HCT116 (cell line): ENCODE data around the gene SP100.

ENCODE experiments used
- ATF3 ChIP-seq: IDR thresholded peaks from 2 replicates; pipeline ENCODE4 v1.6.1; 2012
- CTCF ChIP-seq, 3 experiments: fragments of 200-600 bp in 1 of 3; sonication (generic) in 1 of 3; IDR thresholded peaks in 2 of 3; conservative IDR thresholded peaks in 1 of 3; 2 replicates each; pipeline ENCODE4 v1.5.1; 2012 to 2017; ENCODE audit warnings: low read depth in 2 of 3, low read length in 2 of 3, antibody characterized with exemption in 1 of 3, borderline replicate concordance in 1 of 3, control low read depth in 1 of 3, mild to moderate bottlenecking in 1 of 3, mixed read lengths in 1 of 3, mixed run types in 1 of 3, moderate library complexity in 1 of 3; ENCODE audit not compliant: insufficient read depth in 1 of 3
- ELF1 ChIP-seq: IDR thresholded peaks from 2 replicates; pipeline ENCODE4 v1.6.1; 2012; ENCODE audit warnings: low read depth, borderline replicate concordance
- EZH2 ChIP-seq: fragments of 200-600 bp; sonication (generic); IDR thresholded peaks from 2 replicates; pipeline ENCODE4 v1.6.1; 2017; ENCODE audit warnings: antibody characterized with exemption, mixed run types
- EZH2phosphoT487 ChIP-seq: fragments of 200-600 bp; IDR thresholded peaks from 2 replicates; pipeline ENCODE4 v1.6.1; 2018; ENCODE audit warnings: antibody characterized with exemption, borderline replicate concordance
- JUND ChIP-seq: IDR thresholded peaks from 2 replicates; pipeline ENCODE4 v1.6.1; 2012
- MAX ChIP-seq: IDR thresholded peaks from 2 replicates; pipeline ENCODE4 v1.6.1; 2012
- POLR2A ChIP-seq: IDR thresholded peaks from 2 replicates; pipeline ENCODE4 v1.7.0; 2011; ENCODE audit warnings: borderline replicate concordance; ENCODE audit not compliant: insufficient read depth, insufficient read length; ENCODE audit errors: extremely low read depth
- REST ChIP-seq: IDR thresholded peaks from 2 replicates; pipeline ENCODE4 v1.6.1; 2012; ENCODE audit warnings: low read depth
- SRF ChIP-seq: IDR thresholded peaks from 2 replicates; pipeline ENCODE4 v1.6.1; 2012; ENCODE audit warnings: low read depth
- ZFX ChIP-seq: fragments of 450-650 bp; IDR thresholded peaks from 2 replicates; pipeline ENCODE4 v1.6.1; 2017

- TF ChIP-seq CTCF (IDR thresholded peaks at IDR 0.05 in 2 of 3, conservative IDR thresholded peaks at IDR 0.05 in 1 of 3; ENCODE audit: borderline replicate concordance in 1 of 3, insufficient read depth in 1 of 3, low read depth in 2 of 3, low read length in 2 of 3) (no peak), MAX (no peak), JUND (no peak), ZFX (no peak), SRF (no peak), POLR2A (no peak), ATF3 (no peak), EZH2 (no peak), EZH2phosphoT487 (no peak), ELF1 (no peak), REST (no peak)
These were observed 16.0 kb upstream of the SP100 start for GRCh38 chr2:230400041-230400440.
